IMR-90 (cell line): ENCODE data around the gene OR6C4. TPM values are rescaled to one million over a fixed set of nuclear protein-coding genes. Genes with fewer than 3 reads are reported as not detected.
"Not testable (repeated sequence)": the region's sequence is repeated elsewhere in the genome, so short reads cannot be mapped to it uniquely, and the experiment has no call there.

Experiments used
- ATAC-seq: fragments of 200-7000 bp; cut with Tn5 transposase; 2 replicates; pipeline ENCODE4 v1.9.1; 2020; ENCODE audit warnings: low read depth, mild to moderate bottlenecking, moderate library complexity
- BruUV-seq: library from RNA; stranded (reverse); fragments of 400-500 nt; replicated peaks from 2 replicates; lab custom pipeline; 2021; lab: Mats Ljungman, UMichigan
- CTCF ChIA-PET: fragments of 300-600 bp; formaldehyde crosslinking; extraction: SDS; loops from one replicate; lab custom pipeline; 2021; ENCODE audit warnings: antibody characterized with exemption; lab: Yijun Ruan, JAX
- POLR2A ChIA-PET: fragments of 300-600 bp; sonication (Branson Sonifier 250); formaldehyde crosslinking; loops from one replicate; lab custom pipeline; 2022; ENCODE audit warnings: antibody characterized with exemption; ENCODE audit not compliant: unreplicated experiment; lab: Charles Lee
- DNase-seq: peaks from one replicate; pipeline ENCODE4 v3.0.0; 2013
- H2AFZ ChIP-seq: replicated peaks from 2 replicates; pipeline ENCODE3; 2013; ENCODE audit warnings: low read length, mild to moderate bottlenecking; ENCODE audit not compliant: poor library complexity
- H2AK5ac ChIP-seq: 2 replicates; pipeline ENCODE4 v1.6.1; 2013; ENCODE audit warnings: low read depth, low read length, inconsistent platforms
- H2AK9ac ChIP-seq: replicated peaks from 2 replicates; pipeline ENCODE3; 2013; ENCODE audit warnings: mild to moderate bottlenecking, low read depth, low read length, moderate library complexity; ENCODE audit not compliant: poor library complexity
- H2BK120ac ChIP-seq: 2 replicates; pipeline ENCODE4 v1.6.1; 2013; ENCODE audit warnings: low read depth, low read length, inconsistent platforms
- H2BK15ac ChIP-seq: 3 replicates; pipeline ENCODE4 v1.6.1; 2013; ENCODE audit warnings: low read depth, low read length, inconsistent platforms
- H2BK20ac ChIP-seq: 2 replicates; pipeline ENCODE4 v1.6.1; 2013; ENCODE audit warnings: low read depth, mild to moderate bottlenecking, inconsistent platforms, low read length, moderate library complexity
- H2BK5ac ChIP-seq: 2 replicates; pipeline ENCODE4 v1.6.1; 2013; ENCODE audit warnings: mild to moderate bottlenecking, low read depth, low read length, inconsistent platforms; ENCODE audit not compliant: poor library complexity, severe bottlenecking
- H3K14ac ChIP-seq: replicated peaks from 2 replicates; pipeline ENCODE4 v1.6.1; 2013; ENCODE audit warnings: low read depth, low read length, inconsistent platforms
- H3K18ac ChIP-seq: 2 replicates; pipeline ENCODE4 v1.6.1; 2013; ENCODE audit warnings: low read depth, low read length, control low read depth
- H3K23ac ChIP-seq: 2 replicates; pipeline ENCODE4 v1.6.1; 2013; ENCODE audit warnings: low read depth, low read length, inconsistent platforms
- H3K27ac ChIP-seq: 2 replicates; pipeline ENCODE4 v1.5.1; 2013; ENCODE audit warnings: mild to moderate bottlenecking, control low read depth, low read length; ENCODE audit not compliant: insufficient read depth
- H3K27me3 ChIP-seq: 2 replicates; pipeline ENCODE4 v1.6.1; 2013; ENCODE audit warnings: low read length; ENCODE audit not compliant: control insufficient read depth, insufficient read depth
- H3K36me3 ChIP-seq: 2 replicates; pipeline ENCODE4 v1.6.1; 2013; ENCODE audit warnings: low read length, mixed read lengths; ENCODE audit not compliant: control insufficient read depth, insufficient read depth
- H3K4ac ChIP-seq: 2 replicates; pipeline ENCODE4 v1.6.1; 2013; ENCODE audit warnings: low read depth, low read length, inconsistent platforms
- H3K4me1 ChIP-seq: 2 replicates; pipeline ENCODE4 v1.6.1; 2013; ENCODE audit warnings: low read length, mixed read lengths; ENCODE audit not compliant: control insufficient read depth, insufficient read depth
- H3K4me2 ChIP-seq: 2 replicates; pipeline ENCODE4 v1.6.1; 2013; ENCODE audit warnings: low read depth, mild to moderate bottlenecking, control low read depth, low read length, moderate library complexity
- H3K4me3 ChIP-seq: 2 replicates; pipeline ENCODE4 v1.5.1; 2013; ENCODE audit warnings: low read depth, mild to moderate bottlenecking, control low read depth, low read length, moderate library complexity; ENCODE audit not compliant: insufficient read depth
- H3K56ac ChIP-seq: 2 replicates; pipeline ENCODE4 v1.6.1; 2013; ENCODE audit warnings: low read length, inconsistent platforms; ENCODE audit not compliant: insufficient read depth; ENCODE audit errors: extremely low read depth
- H3K79me1 ChIP-seq, 2 experiments: 2 replicates each; pipeline ENCODE4 v1.6.1; 2013; ENCODE audit warnings: low read length in 2 of 2, inconsistent platforms in 1 of 2, low read depth in 1 of 2
- H3K9ac ChIP-seq: 2 replicates; pipeline ENCODE4 v1.6.1; 2013; ENCODE audit warnings: low read depth, low read length, control low read depth
- H3K9me1 ChIP-seq: 2 replicates; pipeline ENCODE4 v1.6.1; 2013; ENCODE audit warnings: low read length, inconsistent platforms; ENCODE audit not compliant: insufficient read depth
- H3K9me3 ChIP-seq: 2 replicates; pipeline ENCODE4 v1.6.1; 2013; ENCODE audit warnings: low read length; ENCODE audit not compliant: control insufficient read depth, insufficient read depth
- H4K20me1 ChIP-seq: 2 replicates; pipeline ENCODE4 v1.6.1; 2013; ENCODE audit warnings: low read length, inconsistent platforms; ENCODE audit not compliant: insufficient read depth
- H4K5ac ChIP-seq: 2 replicates; pipeline ENCODE4 v1.6.1; 2013; ENCODE audit warnings: mild to moderate bottlenecking, low read depth, low read length, control low read depth
- H4K8ac ChIP-seq, 2 experiments: 2 replicates each; pipeline ENCODE4 v1.6.1; 2013; ENCODE audit warnings: low read depth in 2 of 2, low read length in 2 of 2, control low read depth in 1 of 2, inconsistent platforms in 1 of 2
- H4K91ac ChIP-seq: 2 replicates; pipeline ENCODE4 v1.6.1; 2013; ENCODE audit warnings: low read depth, low read length, inconsistent platforms; ENCODE audit not compliant: insufficient read depth
- BHLHE40 ChIP-seq: fragments of 150-350 bp; IDR thresholded peaks from 2 replicates; pipeline ENCODE4 v1.6.1; 2016; ENCODE audit warnings: mild to moderate bottlenecking, low read depth, low read length
- CEBPB ChIP-seq: IDR thresholded peaks from 2 replicates; pipeline ENCODE4 v1.6.1; 2012; ENCODE audit warnings: low read depth, low read length, improper control_type of control experiment
- FOS ChIP-seq: fragments of 150-350 bp; IDR thresholded peaks from 2 replicates; pipeline ENCODE4 v1.6.1; 2016; ENCODE audit warnings: low read depth, low read length
- MAZ ChIP-seq: IDR thresholded peaks from 2 replicates; pipeline ENCODE4 v1.6.1; 2012; ENCODE audit warnings: low read depth, mild to moderate bottlenecking, low read length, improper control_type of control experiment, moderate library complexity, borderline replicate concordance
- MXI1 ChIP-seq: IDR thresholded peaks from 2 replicates; pipeline ENCODE4 v1.6.1; 2012; ENCODE audit warnings: low read depth, mild to moderate bottlenecking, low read length, moderate library complexity, borderline replicate concordance
- NFE2L2 ChIP-seq: fragments of 150-350 bp; IDR thresholded peaks from 2 replicates; pipeline ENCODE4 v1.6.1; 2016; ENCODE audit warnings: low read depth, mild to moderate bottlenecking, low read length
- POLR2A ChIP-seq: IDR thresholded peaks from 2 replicates; pipeline ENCODE4 v1.6.1; 2012; ENCODE audit warnings: mild to moderate bottlenecking, low read depth, low read length
- RFX5 ChIP-seq: IDR thresholded peaks from 2 replicates; pipeline ENCODE4 v1.8.0; 2012; ENCODE audit warnings: low read depth, mild to moderate bottlenecking, low read length, moderate library complexity
- WGBS, 2 experiments: methylation state at CpG; one replicate each; pipeline versions ENCODE4 v1.1.5 to v1.1.7; 2013; ENCODE audit warnings: missing lambda C conversion rate in 2 of 2; ENCODE audit not compliant: insufficient read length in 1 of 2; ENCODE audit errors: extremely low coverage in 2 of 2; 5-methylcytosine and 5-hydroxymethylcytosine counted together
- dilution Hi-C: fragments of 300-500 bp; cut with HindIII; formaldehyde crosslinking; loops from one replicate; pipeline ENCODE4 v1.14.3; 2018; ENCODE audit warnings: low sequenced_read_pairs; ENCODE audit not compliant: unreplicated experiment
- in situ Hi-C: fragments of 300-500 bp; cut with MboI; formaldehyde crosslinking; loops from 3 replicates; pipeline ENCODE4 v1.14.3; 2019; ENCODE audit warnings: low sequenced_read_pairs, inconsistent platforms, mixed read lengths
- intact Hi-C: fragments of 100-400 bp; cut with micrococcal nuclease; formaldehyde crosslinking; loops from 2 replicates; pipeline ENCODE4 v1.10.0; 2022
- polyA plus RNA-seq, 3 experiments: library from polyadenylated mRNA; depleted of rRNA; stranded (reverse); fragments of >200 nt; gene quantifications; 2 replicates each; pipeline ENCODE4 v1.2.3, GENCODE V29; 2012; ENCODE audit warnings: low replicate concordance in 1 of 3
- total RNA-seq: library from RNA; depleted of rRNA; stranded (reverse); fragments of >200 nt; gene quantifications from 2 replicates; pipeline ENCODE4 v1.2.3, GENCODE V29; 2012

OR6C4 gene
- total and polyA plus RNA-seq, 2 of the 4 experiments (the other 2 are of a cell fraction): not detected

GRCh38 chr12:55516391-55516790, 33.0 kb upstream of the OR6C4 start:
- H3K14ac ChIP-seq: no peak overlapping the region
- no peaks in the 10 kb centered on the region for H3K36me3 ChIP-seq
- no peaks in the 10 kb centered on the region for H3K27me3 ChIP-seq
- no peaks in the 10 kb centered on the region for H3K79me1 ChIP-seq
- H3K23ac ChIP-seq: no peak overlapping the region
- H4K91ac ChIP-seq: no peak overlapping the region
- no peak overlapping the region for H4K8ac ChIP-seq
- no peak overlapping the region for H2AK9ac ChIP-seq
- no peak overlapping the region for H3K4ac ChIP-seq
- ChIA-PET CTCF (no interaction called here), POLR2A (no interaction called here)
- no peak overlapping the region for H2BK15ac ChIP-seq
- no peaks in the 10 kb centered on the region for H4K20me1 ChIP-seq
- DNase-seq: no peak
- no peaks in the 10 kb centered on the region for H3K4me1 ChIP-seq
- H2BK5ac ChIP-seq: no peak overlapping the region
- no TSS peak for BruUV-seq
- H4K5ac ChIP-seq: no peak overlapping the region
- no peaks in the 10 kb centered on the region for H3K9me3 ChIP-seq
- no peak overlapping the region for H3K9ac ChIP-seq
- in situ Hi-C loops: no loop called here
- TF ChIP-seq FOS: no peak
- TF ChIP-seq MAZ: no peak
- no peak for TF ChIP-seq POLR2A
- TF ChIP-seq BHLHE40: no peak
- TF ChIP-seq RFX5: no peak
- TF ChIP-seq NFE2L2: no peak
- no peak for TF ChIP-seq CEBPB
- TF ChIP-seq MXI1: no peak
- intact Hi-C loops: no loop called here
- no peak for ATAC-seq
- H3K9me1 ChIP-seq: no peaks in the 10 kb centered on the region
- no peak overlapping the region for H3K56ac ChIP-seq
- no peak overlapping the region for H2AK5ac ChIP-seq
- H2AFZ ChIP-seq: no peak overlapping the region
- H2BK120ac ChIP-seq: no peak overlapping the region
- no peak overlapping the region for H3K18ac ChIP-seq
- no peak overlapping the region for H3K4me3 ChIP-seq
- no peak overlapping the region for H3K4me2 ChIP-seq
- no peak overlapping the region for H2BK20ac ChIP-seq
- H3K27ac ChIP-seq: no peak overlapping the region
- dilution Hi-C loops: no loop called here

DNA sequence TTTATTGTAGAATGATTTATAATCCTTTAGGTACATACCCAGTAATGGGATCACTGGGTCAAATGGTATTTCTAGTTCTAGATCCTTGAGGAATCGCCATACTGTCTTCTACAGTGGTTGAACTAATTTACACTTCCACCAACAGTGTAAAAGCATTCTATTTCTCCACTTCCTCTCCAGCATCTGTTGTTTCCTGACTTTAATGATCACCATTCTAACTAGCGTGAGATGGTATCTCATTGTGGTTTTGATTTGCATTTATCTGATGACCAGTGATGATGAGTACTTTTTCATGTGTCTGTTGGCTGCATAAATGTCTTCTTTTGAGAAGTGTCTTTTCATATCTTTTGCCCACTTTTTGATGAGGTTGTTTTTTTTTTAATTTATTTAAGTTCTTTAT, 1.2 kb upstream of the OR6C4 start:
- H3K9me1 ChIP-seq, H4K91ac ChIP-seq, CTCF ChIA-PET, H2AFZ ChIP-seq, intact Hi-C loops, H2BK20ac ChIP-seq, H2BK5ac ChIP-seq, H4K8ac ChIP-seq, H3K79me1 ChIP-seq, H3K27me3 ChIP-seq, ATAC-seq, H3K18ac ChIP-seq, H3K9ac ChIP-seq, H2AK5ac ChIP-seq, H3K4me3 ChIP-seq, H3K4me1 ChIP-seq, H2BK120ac ChIP-seq, in situ Hi-C loops, DNase-seq, dilution Hi-C loops, H3K4ac ChIP-seq, POLR2A ChIA-PET, H2BK15ac ChIP-seq, H3K27ac ChIP-seq, H2AK9ac ChIP-seq, BruUV-seq, H4K5ac ChIP-seq, H3K36me3 ChIP-seq, H3K9me3 ChIP-seq, H3K14ac ChIP-seq, H3K56ac ChIP-seq, H3K4me2 ChIP-seq, H3K23ac ChIP-seq, H4K20me1 ChIP-seq: not testable (repeated sequence)
- WGBS, 2 experiments: no CpG with 5 or more reads among the region's 2 CpGs
